IMR-90 (cell line): Measurements from ENCODE around the gene SLC39A11. TPM values are rescaled to one million over a fixed set of nuclear protein-coding genes. Genes with fewer than 3 reads are reported as not detected.

ENCODE experiments used
- ATAC-seq: fragments of 200-7000 bp; cut with Tn5 transposase; 2 replicates; pipeline ENCODE4 v1.9.1; 2020; ENCODE audit warnings: low read depth, mild to moderate bottlenecking, moderate library complexity
- BruUV-seq: library from RNA; stranded (reverse); fragments of 400-500 nt; replicated peaks from 2 replicates; lab custom pipeline; 2021; lab: Mats Ljungman, UMichigan
- CTCF ChIA-PET: fragments of 300-600 bp; formaldehyde crosslinking; extraction: SDS; loops from one replicate; lab custom pipeline; 2021; ENCODE audit warnings: antibody characterized with exemption; lab: Yijun Ruan, JAX
- POLR2A ChIA-PET: fragments of 300-600 bp; sonication (Branson Sonifier 250); formaldehyde crosslinking; loops from one replicate; lab custom pipeline; 2022; ENCODE audit warnings: antibody characterized with exemption; ENCODE audit not compliant: unreplicated experiment; lab: Charles Lee
- DNase-seq: peaks from one replicate; pipeline ENCODE4 v3.0.0; 2013
- H2AFZ ChIP-seq: replicated peaks from 2 replicates; pipeline ENCODE3; 2013; ENCODE audit warnings: low read length, mild to moderate bottlenecking; ENCODE audit not compliant: poor library complexity
- H2AK5ac ChIP-seq: 2 replicates; pipeline ENCODE4 v1.6.1; 2013; ENCODE audit warnings: low read depth, low read length, inconsistent platforms
- H2AK9ac ChIP-seq: replicated peaks from 2 replicates; pipeline ENCODE3; 2013; ENCODE audit warnings: mild to moderate bottlenecking, low read depth, low read length, moderate library complexity; ENCODE audit not compliant: poor library complexity
- H2BK120ac ChIP-seq: 2 replicates; pipeline ENCODE4 v1.6.1; 2013; ENCODE audit warnings: low read depth, low read length, inconsistent platforms
- H2BK15ac ChIP-seq: 3 replicates; pipeline ENCODE4 v1.6.1; 2013; ENCODE audit warnings: low read depth, low read length, inconsistent platforms
- H2BK20ac ChIP-seq: 2 replicates; pipeline ENCODE4 v1.6.1; 2013; ENCODE audit warnings: low read depth, mild to moderate bottlenecking, inconsistent platforms, low read length, moderate library complexity
- H2BK5ac ChIP-seq: 2 replicates; pipeline ENCODE4 v1.6.1; 2013; ENCODE audit warnings: mild to moderate bottlenecking, low read depth, low read length, inconsistent platforms; ENCODE audit not compliant: poor library complexity, severe bottlenecking
- H3K14ac ChIP-seq: replicated peaks from 2 replicates; pipeline ENCODE4 v1.6.1; 2013; ENCODE audit warnings: low read depth, low read length, inconsistent platforms
- H3K18ac ChIP-seq: 2 replicates; pipeline ENCODE4 v1.6.1; 2013; ENCODE audit warnings: low read depth, low read length, control low read depth
- H3K23ac ChIP-seq: 2 replicates; pipeline ENCODE4 v1.6.1; 2013; ENCODE audit warnings: low read depth, low read length, inconsistent platforms
- H3K27ac ChIP-seq: 2 replicates; pipeline ENCODE4 v1.5.1; 2013; ENCODE audit warnings: mild to moderate bottlenecking, control low read depth, low read length; ENCODE audit not compliant: insufficient read depth
- H3K27me3 ChIP-seq: 2 replicates; pipeline ENCODE4 v1.6.1; 2013; ENCODE audit warnings: low read length; ENCODE audit not compliant: control insufficient read depth, insufficient read depth
- H3K36me3 ChIP-seq: 2 replicates; pipeline ENCODE4 v1.6.1; 2013; ENCODE audit warnings: low read length, mixed read lengths; ENCODE audit not compliant: control insufficient read depth, insufficient read depth
- H3K4ac ChIP-seq: 2 replicates; pipeline ENCODE4 v1.6.1; 2013; ENCODE audit warnings: low read depth, low read length, inconsistent platforms
- H3K4me1 ChIP-seq: 2 replicates; pipeline ENCODE4 v1.6.1; 2013; ENCODE audit warnings: low read length, mixed read lengths; ENCODE audit not compliant: control insufficient read depth, insufficient read depth
- H3K4me2 ChIP-seq: 2 replicates; pipeline ENCODE4 v1.6.1; 2013; ENCODE audit warnings: low read depth, mild to moderate bottlenecking, control low read depth, low read length, moderate library complexity
- H3K4me3 ChIP-seq: 2 replicates; pipeline ENCODE4 v1.5.1; 2013; ENCODE audit warnings: low read depth, mild to moderate bottlenecking, control low read depth, low read length, moderate library complexity; ENCODE audit not compliant: insufficient read depth
- H3K56ac ChIP-seq: 2 replicates; pipeline ENCODE4 v1.6.1; 2013; ENCODE audit warnings: low read length, inconsistent platforms; ENCODE audit not compliant: insufficient read depth; ENCODE audit errors: extremely low read depth
- H3K79me1 ChIP-seq, 2 experiments: 2 replicates each; pipeline ENCODE4 v1.6.1; 2013; ENCODE audit warnings: low read length in 2 of 2, inconsistent platforms in 1 of 2, low read depth in 1 of 2
- H3K9ac ChIP-seq: 2 replicates; pipeline ENCODE4 v1.6.1; 2013; ENCODE audit warnings: low read depth, low read length, control low read depth
- H3K9me1 ChIP-seq: 2 replicates; pipeline ENCODE4 v1.6.1; 2013; ENCODE audit warnings: low read length, inconsistent platforms; ENCODE audit not compliant: insufficient read depth
- H3K9me3 ChIP-seq: 2 replicates; pipeline ENCODE4 v1.6.1; 2013; ENCODE audit warnings: low read length; ENCODE audit not compliant: control insufficient read depth, insufficient read depth
- H4K20me1 ChIP-seq: 2 replicates; pipeline ENCODE4 v1.6.1; 2013; ENCODE audit warnings: low read length, inconsistent platforms; ENCODE audit not compliant: insufficient read depth
- H4K5ac ChIP-seq: 2 replicates; pipeline ENCODE4 v1.6.1; 2013; ENCODE audit warnings: mild to moderate bottlenecking, low read depth, low read length, control low read depth
- H4K8ac ChIP-seq, 2 experiments: 2 replicates each; pipeline ENCODE4 v1.6.1; 2013; ENCODE audit warnings: low read depth in 2 of 2, low read length in 2 of 2, control low read depth in 1 of 2, inconsistent platforms in 1 of 2
- H4K91ac ChIP-seq: 2 replicates; pipeline ENCODE4 v1.6.1; 2013; ENCODE audit warnings: low read depth, low read length, inconsistent platforms; ENCODE audit not compliant: insufficient read depth
- BHLHE40 ChIP-seq: fragments of 150-350 bp; IDR thresholded peaks from 2 replicates; pipeline ENCODE4 v1.6.1; 2016; ENCODE audit warnings: mild to moderate bottlenecking, low read depth, low read length
- CTCF ChIP-seq: conservative IDR thresholded peaks from 2 replicates; pipeline ENCODE4 v1.5.1; 2012; ENCODE audit warnings: mild to moderate bottlenecking, low read depth, low read length, improper control_type of control experiment
- NFE2L2 ChIP-seq: fragments of 150-350 bp; IDR thresholded peaks from 2 replicates; pipeline ENCODE4 v1.6.1; 2016; ENCODE audit warnings: low read depth, mild to moderate bottlenecking, low read length
- RAD21 ChIP-seq: IDR thresholded peaks from 2 replicates; pipeline ENCODE4 v1.6.1; 2012; ENCODE audit warnings: low read length, improper control_type of control experiment
- RCOR1 ChIP-seq: IDR thresholded peaks from 2 replicates; pipeline ENCODE4 v1.6.1; 2012; ENCODE audit warnings: mild to moderate bottlenecking, low read length, improper control_type of control experiment; ENCODE audit not compliant: insufficient replicate concordance
- RFX5 ChIP-seq: IDR thresholded peaks from 2 replicates; pipeline ENCODE4 v1.8.0; 2012; ENCODE audit warnings: low read depth, mild to moderate bottlenecking, low read length, moderate library complexity
- USF2 ChIP-seq: fragments of 150-350 bp; IDR thresholded peaks from 2 replicates; pipeline ENCODE4 v1.6.1; 2017; ENCODE audit warnings: mild to moderate bottlenecking, antibody characterized with exemption, low read length, low read depth
- WGBS, 2 experiments: methylation state at CpG; one replicate each; pipeline versions ENCODE4 v1.1.5 to v1.1.7; 2013; ENCODE audit warnings: missing lambda C conversion rate in 2 of 2; ENCODE audit not compliant: insufficient read length in 1 of 2; ENCODE audit errors: extremely low coverage in 2 of 2; 5-methylcytosine and 5-hydroxymethylcytosine counted together
- dilution Hi-C: fragments of 300-500 bp; cut with HindIII; formaldehyde crosslinking; loops from one replicate; pipeline ENCODE4 v1.14.3; 2018; ENCODE audit warnings: low sequenced_read_pairs; ENCODE audit not compliant: unreplicated experiment
- in situ Hi-C: fragments of 300-500 bp; cut with MboI; formaldehyde crosslinking; loops from 3 replicates; pipeline ENCODE4 v1.14.3; 2019; ENCODE audit warnings: low sequenced_read_pairs, inconsistent platforms, mixed read lengths
- intact Hi-C: fragments of 100-400 bp; cut with micrococcal nuclease; formaldehyde crosslinking; loops from 2 replicates; pipeline ENCODE4 v1.10.0; 2022
- polyA plus RNA-seq, 3 experiments: library from polyadenylated mRNA; depleted of rRNA; stranded (reverse); fragments of >200 nt; gene quantifications; 2 replicates each; pipeline ENCODE4 v1.2.3, GENCODE V29; 2012; ENCODE audit warnings: low replicate concordance in 1 of 3
- total RNA-seq: library from RNA; depleted of rRNA; stranded (reverse); fragments of >200 nt; gene quantifications from 2 replicates; pipeline ENCODE4 v1.2.3, GENCODE V29; 2012

The SLC39A11 gene
- total and polyA plus RNA-seq, 2 of the 4 experiments (the other 2 are of a cell fraction) = 8.8 to 14.3 TPM

GRCh38 chr17:72927760-72928159 is 164.7 kb downstream of the SLC39A11 start:
- POLR2A ChIA-PET = no interaction called here
- intact Hi-C loops (no loop called here), dilution Hi-C loops (no loop called here), in situ Hi-C loops (no loop called here)
- Histone ChIP-seq H3K4me3 (no peak overlapping the region), H3K9me3 (no peaks in the 10 kb centered on the region), H3K14ac (no peak overlapping the region), H4K91ac (no peak overlapping the region), H3K9ac (no peak overlapping the region), H3K4me1 (no peaks in the 10 kb centered on the region; the same call in 1 of the 2 replicates), H3K36me3 (no peaks in the 10 kb centered on the region; the same call in 1 of the 2 replicates), H3K9me1 (0 out of 2 replicates have a peak, but pooled peaks cover 6% of the 10 kb centered on the region), H3K27me3 (no peaks in the 10 kb centered on the region), H4K5ac (no peak overlapping the region), H2BK5ac (no peak overlapping the region), H3K79me1 (no peaks in the 10 kb centered on the region), H4K20me1 (peaks cover 4% of the 10 kb centered on the region; the same call in 1 of the 2 replicates), H2AFZ (no peak overlapping the region), H2BK20ac (no peak overlapping the region), H2BK15ac (no peak overlapping the region), H2AK9ac (no peak overlapping the region), H2BK120ac (no peak overlapping the region), H3K23ac (no peak overlapping the region), H3K18ac (no peak overlapping the region), H3K4ac (no peak overlapping the region), H3K56ac (no peak overlapping the region), H2AK5ac (no peak overlapping the region), H4K8ac (no peak overlapping the region), H3K4me2 (no peak overlapping the region), H3K27ac (no peak overlapping the region)
- no TSS peak for BruUV-seq
- CTCF ChIA-PET = no interaction called here
- DNase-seq (no peak), ATAC-seq (no peak)
- TF ChIP-seq NFE2L2 (no peak), CTCF (no peak), RFX5 (no peak), RAD21 (no peak), RCOR1 (no peak), BHLHE40 (no peak), USF2 (no peak)
- no CpG with 5 or more reads among the region's 1 CpG for WGBS, 2 experiments
